Gastrocnemius medialis (tissue), 4 donors: ENCODE measurements around the gene KLK2. TPM values are rescaled to one million over a fixed set of nuclear protein-coding genes. Genes with fewer than 3 reads are reported as not detected.

Source experiments
- ATAC-seq, 2 donors: fragments of 150-250 bp; one replicate each; pipeline ENCODE4 v1.9.1; 2016
- DNase-seq, 2 donors: peaks; one replicate each; pipeline ENCODE4 v3.0.0-alpha.2; 2019
- H3K27ac ChIP-seq, 4 donors: fragments of 200-600 bp; sonication (generic); 1 replicate in 1 of 4; 2 replicates in 3 of 4; pipeline ENCODE4 v1.5.1; 2016 to 2018; ENCODE audit warnings: mild to moderate bottlenecking in 2 of 4, moderate library complexity in 1 of 4
- H3K27me3 ChIP-seq, 3 donors: fragments of 200-600 bp; sonication (generic) in 2 of 3; 1 replicate in 1 of 3; 2 replicates in 2 of 3; pipeline versions ENCODE4 v1.5.1 to v1.6.0; 2016 to 2019; ENCODE audit warnings: mild to moderate bottlenecking in 1 of 3, moderate library complexity in 1 of 3
- H3K36me3 ChIP-seq, 2 donors: fragments of 200-600 bp; sonication (generic) in 1 of 2; one replicate each; pipeline ENCODE4 v1.5.1; 2017 to 2018
- H3K4me1 ChIP-seq, 2 donors: fragments of 200-600 bp; sonication (generic) in 1 of 2; one replicate each; pipeline ENCODE4 v1.5.1; 2016 to 2017; ENCODE audit warnings: mild to moderate bottlenecking in 2 of 2
- H3K4me3 ChIP-seq, 4 donors: fragments of 200-600 bp; sonication (generic) in 3 of 4; 1 replicate in 1 of 4; 2 replicates in 3 of 4; pipeline ENCODE4 v1.5.1; 2016 to 2019; ENCODE audit warnings: mild to moderate bottlenecking in 2 of 4
- H3K9me3 ChIP-seq, 3 donors: fragments of 200-600 bp; sonication (generic) in 2 of 3; 1 replicate in 1 of 3; 2 replicates in 2 of 3; pipeline ENCODE4 v1.5.1; 2016 to 2019
- POLR2A ChIP-seq, 2 donors: fragments of 450-650 bp; IDR thresholded peaks; one replicate each; pipeline ENCODE4 v1.6.1; 2017; ENCODE audit warnings: antibody characterized with exemption in 2 of 2, mild to moderate bottlenecking in 2 of 2, moderate library complexity in 2 of 2
- in situ Hi-C, 4 donors: fragments of 200-750 bp; cut with MboI; loops; one replicate each; pipeline versions ENCODE4 v1.15.0 to v1.8.0; 2017; ENCODE audit warnings: low sequenced_read_pairs in 4 of 4
- intact Hi-C: fragments of 100-400 bp; cut with DNase I; formaldehyde crosslinking; loops from one replicate; pipeline ENCODE4 v1.15.1; 2023; ENCODE audit warnings: low total_unique reads
- total RNA-seq, 4 donors: library from RNA; depleted of rRNA; stranded (reverse); fragments of >200 nt; gene quantifications; one replicate each; pipeline versions ENCODE4 v1.1.0 to v1.2.3, GENCODE V29; 2016
- TF ChIP-seq, protein P1 (sequence below), 5 experiments: fragments of 450-650 bp in 3 of 5; fragments of 200-600 bp in 2 of 5; sonication (generic) in 2 of 5; IDR thresholded peaks in 4 of 5; conservative IDR thresholded peaks in 1 of 5; 1 replicate in 4 of 5; 2 replicates in 1 of 5; pipeline ENCODE4 v1.5.1; 2016 to 2019; ENCODE audit warnings: antibody characterized with exemption in 5 of 5, mild to moderate bottlenecking in 3 of 5, moderate library complexity in 3 of 5

KLK2 gene
- total RNA-seq, 4 donors from 2014 or later = not detected

DNA sequence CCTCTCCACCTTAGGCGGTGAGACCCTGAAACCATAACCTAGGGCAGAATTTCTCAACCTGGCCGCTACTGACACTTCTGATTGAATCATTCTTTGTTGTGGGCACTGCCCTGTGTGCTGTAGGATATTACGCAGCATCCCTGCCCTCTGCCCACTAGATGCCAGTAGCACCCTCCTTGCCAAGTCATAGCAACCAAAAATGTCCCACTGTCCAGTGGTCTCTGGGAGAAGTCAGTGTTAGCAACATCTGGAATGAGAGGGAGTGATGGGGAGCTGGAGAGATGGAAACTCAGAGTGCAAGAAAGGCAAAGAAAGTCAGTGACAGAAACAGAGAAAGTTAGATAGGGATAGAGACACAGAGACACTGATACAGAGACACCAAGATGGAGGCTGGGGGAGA, 24.4 kb downstream of the KLK2 start:
- H3K36me3 ChIP-seq = no peaks in the 10 kb centered on the region
- no peaks in the 10 kb centered on the region for H3K9me3 ChIP-seq
- no peak overlapping the region for H3K27ac ChIP-seq
- ATAC-seq (no peak), DNase-seq (no peak)
- in situ Hi-C loops (no loop called here), intact Hi-C loops (no loop called here)
- no peaks in the 10 kb centered on the region for H3K4me1 ChIP-seq
- peaks cover 0 to 3% (median 0%) of the 10 kb centered on the region in 3 donors for H3K27me3 ChIP-seq
- TF ChIP-seq, protein P1, sequence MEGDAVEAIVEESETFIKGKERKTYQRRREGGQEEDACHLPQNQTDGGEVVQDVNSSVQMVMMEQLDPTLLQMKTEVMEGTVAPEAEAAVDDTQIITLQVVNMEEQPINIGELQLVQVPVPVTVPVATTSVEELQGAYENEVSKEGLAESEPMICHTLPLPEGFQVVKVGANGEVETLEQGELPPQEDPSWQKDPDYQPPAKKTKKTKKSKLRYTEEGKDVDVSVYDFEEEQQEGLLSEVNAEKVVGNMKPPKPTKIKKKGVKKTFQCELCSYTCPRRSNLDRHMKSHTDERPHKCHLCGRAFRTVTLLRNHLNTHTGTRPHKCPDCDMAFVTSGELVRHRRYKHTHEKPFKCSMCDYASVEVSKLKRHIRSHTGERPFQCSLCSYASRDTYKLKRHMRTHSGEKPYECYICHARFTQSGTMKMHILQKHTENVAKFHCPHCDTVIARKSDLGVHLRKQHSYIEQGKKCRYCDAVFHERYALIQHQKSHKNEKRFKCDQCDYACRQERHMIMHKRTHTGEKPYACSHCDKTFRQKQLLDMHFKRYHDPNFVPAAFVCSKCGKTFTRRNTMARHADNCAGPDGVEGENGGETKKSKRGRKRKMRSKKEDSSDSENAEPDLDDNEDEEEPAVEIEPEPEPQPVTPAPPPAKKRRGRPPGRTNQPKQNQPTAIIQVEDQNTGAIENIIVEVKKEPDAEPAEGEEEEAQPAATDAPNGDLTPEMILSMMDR (IDR thresholded peaks at IDR 0.05 in 4 of 5, conservative IDR thresholded peaks at IDR 0.05 in 1 of 5) = no peak
- no peak for TF ChIP-seq POLR2A (IDR thresholded peaks at IDR 0.05)
- no peak overlapping the region for H3K4me3 ChIP-seq

DNA sequence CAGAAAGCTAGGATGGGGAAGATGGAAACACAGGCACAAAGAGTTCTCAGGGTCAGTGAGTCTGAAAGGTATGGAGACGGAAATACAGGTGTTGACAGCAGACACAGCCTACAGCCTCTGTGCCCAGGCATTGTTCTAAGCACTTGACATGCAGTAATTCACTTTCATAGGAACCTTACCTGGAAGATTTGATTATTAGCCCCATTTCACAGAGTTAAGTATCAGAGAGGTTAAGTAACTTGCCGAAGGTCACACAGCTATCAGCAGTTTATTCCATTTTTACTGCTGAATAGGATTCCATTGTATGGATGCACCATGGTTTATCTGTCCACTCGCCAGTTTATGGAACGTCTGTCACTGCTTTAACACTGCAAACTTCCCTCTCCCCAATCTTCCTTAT, 24.8 kb downstream of the KLK2 start:
- no peak overlapping the region for H3K27ac ChIP-seq
- intact Hi-C loops (no loop called here), in situ Hi-C loops (no loop called here)
- no peaks in the 10 kb centered on the region for H3K36me3 ChIP-seq
- no peaks in the 10 kb centered on the region for H3K9me3 ChIP-seq
- TF ChIP-seq, protein P1 (IDR thresholded peaks at IDR 0.05 in 4 of 5, conservative IDR thresholded peaks at IDR 0.05 in 1 of 5) = no peak
- TF ChIP-seq POLR2A (IDR thresholded peaks at IDR 0.05) = no peak
- no peaks in the 10 kb centered on the region for H3K27me3 ChIP-seq
- no peak for ATAC-seq
- no peaks in the 10 kb centered on the region for H3K4me1 ChIP-seq
- no peak for DNase-seq
- no peak overlapping the region for H3K4me3 ChIP-seq

DNA sequence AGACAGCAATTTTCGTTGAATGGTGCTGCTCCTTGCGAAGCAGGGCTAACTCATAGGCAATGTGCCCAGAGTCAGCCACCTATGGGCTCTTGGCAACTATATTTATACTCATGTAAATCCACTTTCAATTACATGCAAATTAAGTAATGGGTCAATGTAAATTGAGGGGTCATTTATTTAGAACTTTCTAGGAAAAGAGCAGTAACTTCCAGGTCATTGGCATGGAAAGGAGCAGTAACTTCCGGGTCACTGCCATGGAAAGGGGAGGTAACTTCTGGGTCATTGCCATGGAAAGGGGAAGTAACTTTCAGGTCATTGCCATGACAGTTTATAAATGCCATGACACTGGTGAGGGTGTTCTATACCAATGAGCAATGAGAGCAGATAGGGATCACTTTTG, 26.3 kb downstream of the KLK2 start:
- H3K27me3 ChIP-seq = no peaks in the 10 kb centered on the region
- no peak overlapping the region for H3K27ac ChIP-seq
- no peak overlapping the region for H3K4me3 ChIP-seq
- no peaks in the 10 kb centered on the region for H3K4me1 ChIP-seq
- ATAC-seq = no peak
- no peaks in the 10 kb centered on the region for H3K36me3 ChIP-seq
- DNase-seq = no peak
- in situ Hi-C loops = no loop called here
- intact Hi-C loops = no loop called here
- TF ChIP-seq, protein P1 (IDR thresholded peaks at IDR 0.05 in 4 of 5, conservative IDR thresholded peaks at IDR 0.05 in 1 of 5) = no peak
- TF ChIP-seq POLR2A (IDR thresholded peaks at IDR 0.05) = no peak
- no peaks in the 10 kb centered on the region for H3K9me3 ChIP-seq

DNA sequence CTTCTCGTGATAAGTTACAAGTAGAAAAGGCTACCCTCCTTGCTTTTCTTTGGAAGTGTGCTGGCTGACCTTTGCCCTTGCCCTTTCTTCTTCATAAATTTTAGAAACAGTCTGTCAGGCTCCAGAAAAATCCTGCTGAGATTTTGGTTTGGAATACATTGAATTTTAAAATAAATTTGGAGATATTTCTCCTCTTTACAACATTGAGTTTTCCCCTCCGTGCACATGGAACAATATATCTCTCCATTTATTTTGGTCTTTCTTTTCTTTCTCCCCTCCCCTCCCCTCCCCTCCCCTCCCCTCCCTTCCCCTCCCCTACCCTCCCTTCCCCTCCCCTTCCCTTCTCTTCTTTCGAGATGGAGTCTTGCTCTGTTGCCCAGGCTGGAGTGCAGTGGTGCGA, 29.4 kb downstream of the KLK2 start:
- no peaks in the 10 kb centered on the region for H3K4me1 ChIP-seq
- in situ Hi-C loops = no loop called here
- no peaks in the 10 kb centered on the region for H3K36me3 ChIP-seq
- TF ChIP-seq, protein P1 (IDR thresholded peaks at IDR 0.05 in 4 of 5, conservative IDR thresholded peaks at IDR 0.05 in 1 of 5) = no peak
- TF ChIP-seq POLR2A (IDR thresholded peaks at IDR 0.05) = no peak
- no peak overlapping the region for H3K4me3 ChIP-seq
- H3K27me3 ChIP-seq = peaks cover 0 to 3% (median 2%) of the 10 kb centered on the region in 3 donors
- ATAC-seq (no peak), DNase-seq (no peak)
- no peaks in the 10 kb centered on the region for H3K9me3 ChIP-seq
- intact Hi-C loops = no loop called here
- no peak overlapping the region for H3K27ac ChIP-seq

DNA sequence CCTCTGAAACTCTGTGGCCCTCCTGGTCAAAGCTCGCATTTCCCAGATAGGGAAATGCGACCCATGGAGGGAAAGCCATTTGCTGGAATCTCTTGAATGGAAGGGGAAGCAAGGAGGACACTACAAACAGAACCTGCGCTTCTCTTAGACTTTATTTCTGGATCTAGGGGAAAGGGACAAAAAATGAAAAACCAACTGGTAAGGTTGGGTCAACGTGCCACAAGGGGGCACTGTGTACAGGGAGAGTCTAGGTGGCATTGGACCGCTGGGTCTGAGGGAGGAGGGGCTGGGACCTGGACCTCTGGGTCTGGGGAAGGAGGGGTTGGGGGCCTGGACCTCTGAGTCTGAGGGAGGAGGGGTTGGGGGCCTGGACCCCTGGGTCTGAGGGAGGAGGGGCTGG, 33.0 kb downstream of the KLK2 start:
- peaks cover 22 to 25% (median 22%) of the 10 kb centered on the region in 3 donors for H3K27me3 ChIP-seq
- no peaks in the 10 kb centered on the region for H3K4me1 ChIP-seq
- H3K27ac ChIP-seq = no peak overlapping the region
- H3K36me3 ChIP-seq = no peaks in the 10 kb centered on the region
- H3K4me3 ChIP-seq = no peak overlapping the region
- in situ Hi-C loops (no loop called here), intact Hi-C loops (no loop called here)
- TF ChIP-seq, protein P1 (IDR thresholded peaks at IDR 0.05 in 4 of 5, conservative IDR thresholded peaks at IDR 0.05 in 1 of 5) = no peak
- TF ChIP-seq POLR2A (IDR thresholded peaks at IDR 0.05) = no peak
- ATAC-seq (no peak), DNase-seq (no peak)
- no peaks in the 10 kb centered on the region for H3K9me3 ChIP-seq
